ENCODE results near the gene ABCC4.

ABCC4 gene

DNA sequence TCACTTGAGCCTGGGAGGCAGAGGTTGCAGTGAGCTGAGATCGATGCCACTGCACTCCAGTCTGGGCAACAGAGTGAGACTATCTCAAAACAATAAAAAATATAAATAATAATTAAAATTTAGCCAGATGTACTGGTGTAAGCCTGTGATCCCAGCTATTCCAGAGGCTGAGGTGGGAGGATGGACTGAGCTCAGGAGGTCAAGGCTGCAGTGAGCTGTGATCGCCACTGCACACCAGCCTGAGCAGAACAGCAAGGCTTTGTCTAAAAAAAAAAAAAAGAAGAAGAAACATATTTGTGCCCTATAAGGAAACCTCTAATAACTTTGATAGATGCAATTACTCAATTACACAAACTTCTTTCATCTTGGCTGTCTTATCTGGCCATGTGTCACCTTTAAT is 52.3 kb downstream of the ABCC4 start:
- DNase-seq (ENCODE audit: extremely low read depth, low read depth), result no peak
- TF ChIP-seq, protein P1, sequence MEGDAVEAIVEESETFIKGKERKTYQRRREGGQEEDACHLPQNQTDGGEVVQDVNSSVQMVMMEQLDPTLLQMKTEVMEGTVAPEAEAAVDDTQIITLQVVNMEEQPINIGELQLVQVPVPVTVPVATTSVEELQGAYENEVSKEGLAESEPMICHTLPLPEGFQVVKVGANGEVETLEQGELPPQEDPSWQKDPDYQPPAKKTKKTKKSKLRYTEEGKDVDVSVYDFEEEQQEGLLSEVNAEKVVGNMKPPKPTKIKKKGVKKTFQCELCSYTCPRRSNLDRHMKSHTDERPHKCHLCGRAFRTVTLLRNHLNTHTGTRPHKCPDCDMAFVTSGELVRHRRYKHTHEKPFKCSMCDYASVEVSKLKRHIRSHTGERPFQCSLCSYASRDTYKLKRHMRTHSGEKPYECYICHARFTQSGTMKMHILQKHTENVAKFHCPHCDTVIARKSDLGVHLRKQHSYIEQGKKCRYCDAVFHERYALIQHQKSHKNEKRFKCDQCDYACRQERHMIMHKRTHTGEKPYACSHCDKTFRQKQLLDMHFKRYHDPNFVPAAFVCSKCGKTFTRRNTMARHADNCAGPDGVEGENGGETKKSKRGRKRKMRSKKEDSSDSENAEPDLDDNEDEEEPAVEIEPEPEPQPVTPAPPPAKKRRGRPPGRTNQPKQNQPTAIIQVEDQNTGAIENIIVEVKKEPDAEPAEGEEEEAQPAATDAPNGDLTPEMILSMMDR (IDR thresholded peaks at IDR 0.05; ENCODE audit: low read depth, low read length, missing control alignments), result no peak

DNA sequence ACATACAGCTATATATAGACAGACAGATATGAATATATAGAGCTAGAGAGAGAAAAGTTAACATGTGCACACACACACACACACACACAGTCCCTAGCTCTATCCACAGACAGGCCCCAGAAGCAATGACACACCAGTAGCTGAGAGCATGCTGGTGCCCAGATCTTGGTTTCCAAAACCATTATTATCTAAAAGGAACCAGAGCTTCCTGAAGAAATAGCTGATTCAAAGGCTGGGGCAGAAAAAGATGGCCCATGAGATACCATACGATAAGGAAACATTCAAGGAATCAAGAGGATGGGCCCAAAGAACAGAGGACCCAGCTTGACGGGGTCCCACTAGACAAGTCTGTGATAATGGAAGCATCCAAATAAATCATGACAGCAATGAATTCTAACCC is 53.4 kb downstream of the ABCC4 start:
- TF ChIP-seq, protein P1 (IDR thresholded peaks at IDR 0.05; ENCODE audit: low read depth, low read length, missing control alignments), result no peak
- no peak overlapping the region for H3K4me3 ChIP-seq (replicated peaks; ENCODE audit: low read depth, low read length)
- DNase-seq (ENCODE audit: extremely low read depth, low read depth), result no peak

More for the DNA sequence above, 52.3 kb downstream of the ABCC4 start:
- H3K4me3 ChIP-seq (replicated peaks; ENCODE audit: low read depth, low read length), result no peak overlapping the region

- no peak overlapping the region for H3K4me3 ChIP-seq (replicated peaks; ENCODE audit: low read depth, low read length)
- DNase-seq (ENCODE audit: extremely low read depth, low read depth), result no peak
- TF ChIP-seq, protein P1 (IDR thresholded peaks at IDR 0.05; ENCODE audit: low read depth, low read length, missing control alignments), result no peak
These were observed 54.1 kb downstream of the ABCC4 start for GRCh38 chr13:95247171-95247570.

DNA sequence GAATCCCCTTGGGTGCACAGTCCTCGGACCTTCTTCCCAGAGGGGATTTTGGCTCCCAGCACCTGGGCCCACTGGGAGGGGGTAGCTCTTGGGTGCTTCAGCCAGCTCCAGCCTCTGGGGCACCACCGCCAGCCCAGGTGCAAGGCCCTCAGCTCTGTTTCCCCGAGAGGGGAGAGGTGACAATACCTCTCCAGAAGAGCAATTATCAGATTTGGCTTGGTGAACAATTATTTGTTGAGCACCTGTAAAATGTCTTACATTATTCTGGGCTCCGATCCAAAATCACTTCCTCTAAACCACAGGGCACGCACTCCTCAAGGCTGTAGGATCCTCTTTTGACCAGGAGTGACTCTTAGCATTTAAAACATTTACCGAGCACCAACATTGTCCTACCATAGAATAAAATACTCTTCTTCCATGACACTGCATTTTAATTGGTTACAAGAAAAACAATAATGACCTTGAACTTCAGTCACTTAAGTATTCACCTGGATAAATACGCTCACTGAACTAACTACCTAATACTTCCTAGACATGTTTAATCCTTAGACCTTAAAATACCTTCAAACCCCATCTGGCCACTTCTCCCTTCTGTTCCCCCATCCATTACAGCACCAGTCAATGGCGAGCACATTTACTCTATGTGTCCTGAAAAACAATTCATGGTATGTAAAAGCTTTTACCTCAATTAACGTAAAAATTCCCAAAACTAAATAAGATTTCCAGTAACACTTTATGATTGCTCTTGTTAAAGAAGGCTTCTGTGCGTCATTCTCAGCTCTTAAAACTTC is 54.8 kb downstream of the ABCC4 start:
- H3K4me3 ChIP-seq (replicated peaks; ENCODE audit: low read depth, low read length), result no peak overlapping the region
- no peak for DNase-seq (ENCODE audit: extremely low read depth, low read depth)
- TF ChIP-seq, protein P1 (IDR thresholded peaks at IDR 0.05; ENCODE audit: low read depth, low read length, missing control alignments), result no peak

- H3K4me3 ChIP-seq (replicated peaks; ENCODE audit: low read depth, low read length), result no peak overlapping the region
- TF ChIP-seq, protein P1 (IDR thresholded peaks at IDR 0.05; ENCODE audit: low read depth, low read length, missing control alignments), result no peak
- no peak for DNase-seq (ENCODE audit: extremely low read depth, low read depth)
These were observed 56.2 kb downstream of the ABCC4 start for GRCh38 chr13:95245071-95245470.

DNA sequence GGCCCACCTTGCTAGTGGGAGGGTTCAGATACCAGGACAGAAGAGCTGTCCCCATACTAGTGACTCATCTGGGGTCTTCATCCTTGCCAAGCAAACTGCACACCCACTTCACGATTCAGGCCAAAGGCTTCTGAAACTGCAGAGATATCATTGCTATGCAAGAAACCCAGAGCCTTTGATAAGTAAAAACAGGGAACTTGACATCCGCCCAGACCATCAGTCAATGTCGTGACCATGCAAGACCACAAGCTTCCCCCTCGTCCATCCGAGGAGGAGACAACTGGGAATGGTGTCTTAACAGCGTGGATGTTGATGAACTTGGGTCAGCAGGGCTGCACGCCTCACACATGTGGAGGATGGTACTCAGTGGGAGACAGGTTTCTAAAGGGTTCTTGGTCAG is 58.0 kb downstream of the ABCC4 start:
- TF ChIP-seq, protein P1 (IDR thresholded peaks at IDR 0.05; ENCODE audit: low read depth, low read length, missing control alignments), result no peak
- no peak overlapping the region for H3K4me3 ChIP-seq (replicated peaks; ENCODE audit: low read depth, low read length)
- DNase-seq (ENCODE audit: extremely low read depth, low read depth), result no peak
